Caki2 (cell line): ENCODE results near the gene NFIX. TPM values are rescaled to one million over a fixed set of nuclear protein-coding genes. Genes with fewer than 3 reads are reported as not detected.
"Not testable (repeated sequence)": the region's sequence is repeated elsewhere in the genome, so short reads cannot be mapped to it uniquely, and the experiment has no call there.

Experiments
- DNase-seq: peaks from one replicate; pipeline ENCODE4 v3.0.0-alpha.2; 2015; ENCODE audit warnings: low read depth
- in situ Hi-C: cut with HindIII; loops from 2 replicates; pipeline ENCODE4 v1.10.0; 2016; ENCODE audit warnings: low sequenced_read_pairs, low pct_unique_long_range_greater_than_20kb, mixed read lengths
- total RNA-seq: library from RNA; depleted of rRNA; stranded (reverse); fragments of >200 nt; shearing (Covaris generic); gene quantifications from 2 replicates; pipeline ENCODE4 v1.2.3, GENCODE V29; 2014; ENCODE audit warnings: low replicate concordance; rRNA removed

NFIX gene
- total RNA-seq: 1.2 and 4.5 TPM in 2 replicates

- DNase-seq: peak; percentile 33
- in situ Hi-C loops: no loop called here
Measured at GRCh38 chr19:12994701-12995595, at the start of gene NFIX. Gene NFIX (plus strand): TSS chr19:12995475. CDS start chr19:12995838, 363 bp downstream.

- peak; percentile 95 for DNase-seq
- in situ Hi-C loops: no loop called here
Measured at GRCh38 chr19:12945479-12946091, 49.7 kb upstream of the NFIX start, which contains the start of gene RAD23A. Gene RAD23A (plus strand): TSS chr19:12945862. CDS start chr19:12945949, 87 bp downstream.

GRCh38 chr19:12946092-12946721 is 49.1 kb upstream of the NFIX start:
- peak; percentile 53 for DNase-seq
- in situ Hi-C loops: no loop called here

GRCh38 chr19:12946731-12947496 is 48.4 kb upstream of the NFIX start:
- in situ Hi-C loops: no loop called here
- DNase-seq: no peak

- in situ Hi-C loops: no loop called here
- no peak for DNase-seq
Measured at GRCh38 chr19:12947702-12948611, 47.3 kb upstream of the NFIX start.

GRCh38 chr19:12948612-12949362 is 46.5 kb upstream of the NFIX start:
- in situ Hi-C loops: no loop called here
- no peak for DNase-seq

- DNase-seq: no peak
- in situ Hi-C loops: no loop called here
Measured at GRCh38 chr19:12949363-12950283, 45.7 kb upstream of the NFIX start.

GRCh38 chr19:12952050-12952449 is 43.2 kb upstream of the NFIX start:
- in situ Hi-C loops, DNase-seq: not testable (repeated sequence)

GRCh38 chr19:12952488-12953137 is 42.7 kb upstream of the NFIX start:
- in situ Hi-C loops: no loop called here
- no peak for DNase-seq

GRCh38 chr19:12953138-12953798 is 42.0 kb upstream of the NFIX start:
- in situ Hi-C loops: no loop called here
- DNase-seq: no peak

GRCh38 chr19:12953799-12954611 is 41.3 kb upstream of the NFIX start:
- DNase-seq: no peak
- in situ Hi-C loops: no loop called here

- no peak for DNase-seq
- in situ Hi-C loops: no loop called here
Measured at GRCh38 chr19:12954612-12954962, 40.7 kb upstream of the NFIX start.

- DNase-seq, in situ Hi-C loops: not testable (repeated sequence)
Measured at GRCh38 chr19:12955575-12955974, 39.7 kb upstream of the NFIX start.

GRCh38 chr19:12955996-12956395 is 39.3 kb upstream of the NFIX start:
- no peak for DNase-seq
- in situ Hi-C loops: no loop called here
